Skeletal muscle tissue (tissue), 4 donors: ENCODE results near the gene OR51I1. TPM values are rescaled to one million over a fixed set of nuclear protein-coding genes. Genes with fewer than 3 reads are reported as not detected.

Experiments used
- H3K27ac ChIP-seq: one replicate; pipeline ENCODE4 v1.7.0; 2013; ENCODE audit warnings: mild to moderate bottlenecking, low read depth, low read length, inconsistent platforms
- H3K27me3 ChIP-seq, 3 donors: one replicate each; pipeline ENCODE4 v1.7.0; 2013; ENCODE audit warnings: low read length in 3 of 3; ENCODE audit not compliant: control insufficient read depth in 3 of 3, insufficient read depth in 3 of 3
- H3K36me3 ChIP-seq, 3 donors: one replicate each; pipeline ENCODE4 v1.7.0; 2013; ENCODE audit warnings: low read length in 3 of 3; ENCODE audit not compliant: control insufficient read depth in 3 of 3, insufficient read depth in 3 of 3
- H3K4me1 ChIP-seq, 3 donors: one replicate each; pipeline ENCODE4 v1.7.0; 2013; ENCODE audit warnings: low read length in 3 of 3, mild to moderate bottlenecking in 3 of 3; ENCODE audit not compliant: control insufficient read depth in 3 of 3, insufficient read depth in 3 of 3
- H3K4me3 ChIP-seq, 3 donors: one replicate each; pipeline ENCODE4 v1.7.0; 2013; ENCODE audit warnings: low read length in 3 of 3
- H3K9ac ChIP-seq, 3 donors: one replicate each; pipeline ENCODE4 v1.7.0; 2013; ENCODE audit warnings: low read length in 3 of 3, mild to moderate bottlenecking in 3 of 3, moderate library complexity in 2 of 3, low read depth in 1 of 3
- H3K9me3 ChIP-seq, 3 donors: one replicate each; pipeline ENCODE4 v1.7.0; 2013; ENCODE audit warnings: low read length in 3 of 3; ENCODE audit not compliant: control insufficient read depth in 3 of 3
- total RNA-seq: library from RNA; depleted of rRNA; stranded (reverse); fragments of >200 nt; gene quantifications from one replicate; pipeline ENCODE4 v1.2.3, GENCODE V29; 2014
- donor health status: Osteomylitis.

Gene OR51I1
- total RNA-seq = 0.52 TPM

GRCh38 chr11:5441414-5441813, at the start of gene OR51I1:
Gene OR51I1 (minus strand): TSS chr11:5441514. CDS start chr11:5441514, 0 bp downstream.
- Histone ChIP-seq H3K4me1 (no peaks in the 10 kb centered on the region), H3K27me3 (no peaks in the 10 kb centered on the region), H3K4me3 (no peak within 1 kb of the TSS), H3K36me3 (no peaks in the 10 kb centered on the region), H3K9me3 (no peaks in the 10 kb centered on the region), H3K27ac (no peak within 1 kb of the TSS), H3K9ac (no peak within 1 kb of the TSS)

GRCh38 chr11:5489576-5490357, 48.5 kb upstream of the OR51I1 start:
- Histone ChIP-seq H3K27me3 (no peaks in the 10 kb centered on the region), H3K9me3 (no peaks in the 10 kb centered on the region), H3K27ac (no peak overlapping the region), H3K4me3 (no peak overlapping the region), H3K4me1 (no peaks in the 10 kb centered on the region), H3K9ac (no peak overlapping the region), H3K36me3 (no peaks in the 10 kb centered on the region)

GRCh38 chr11:5488798-5489399, 47.6 kb upstream of the OR51I1 start:
- no peaks in the 10 kb centered on the region for H3K27me3 ChIP-seq
- H3K4me3 ChIP-seq = no peak overlapping the region

GRCh38 chr11:5488385-5488784, 47.1 kb upstream of the OR51I1 start, which contains the start of gene OR52D1:
Gene OR52D1 (plus strand): TSS chr11:5488685. CDS start chr11:5488707, 22 bp downstream.
- Histone ChIP-seq H3K4me3 (no peak within 1 kb of the TSS), H3K4me1 (no peaks in the 10 kb centered on the region), H3K9ac (no peak within 1 kb of the TSS), H3K27me3 (no peaks in the 10 kb centered on the region), H3K27ac (no peak within 1 kb of the TSS), H3K9me3 (no peaks in the 10 kb centered on the region), H3K36me3 (no peaks in the 10 kb centered on the region)

More at GRCh38 chr11:5488798-5489399, 47.6 kb upstream of the OR51I1 start:
- H3K4me1 ChIP-seq = no peaks in the 10 kb centered on the region
- no peaks in the 10 kb centered on the region for H3K36me3 ChIP-seq
- H3K9ac ChIP-seq = no peak overlapping the region
- no peak overlapping the region for H3K27ac ChIP-seq
- no peaks in the 10 kb centered on the region for H3K9me3 ChIP-seq

- no peaks in the 10 kb centered on the region for H3K36me3 ChIP-seq
- H3K4me1 ChIP-seq = no peaks in the 10 kb centered on the region
- H3K9ac ChIP-seq = no peak overlapping the region
- no peaks in the 10 kb centered on the region for H3K9me3 ChIP-seq
- H3K27me3 ChIP-seq = no peaks in the 10 kb centered on the region
- no peak overlapping the region for H3K4me3 ChIP-seq
- H3K27ac ChIP-seq = no peak overlapping the region
Measured at GRCh38 chr11:5486421-5486820, 45.1 kb upstream of the OR51I1 start.

- Histone ChIP-seq H3K9ac (no peak overlapping the region), H3K4me1 (no peaks in the 10 kb centered on the region), H3K9me3 (no peaks in the 10 kb centered on the region)
Measured at GRCh38 chr11:5486003-5486402, 44.7 kb upstream of the OR51I1 start.

GRCh38 chr11:5476186-5476819, 35.0 kb upstream of the OR51I1 start:
- Histone ChIP-seq H3K4me3 (no peak overlapping the region), H3K27me3 (no peaks in the 10 kb centered on the region), H3K9ac (no peak overlapping the region), H3K36me3 (no peaks in the 10 kb centered on the region), H3K4me1 (no peaks in the 10 kb centered on the region), H3K9me3 (no peaks in the 10 kb centered on the region), H3K27ac (no peak overlapping the region)

More at GRCh38 chr11:5486003-5486402, 44.7 kb upstream of the OR51I1 start:
- no peaks in the 10 kb centered on the region for H3K36me3 ChIP-seq
- H3K27ac ChIP-seq = no peak overlapping the region
- H3K4me3 ChIP-seq = no peak overlapping the region
- H3K27me3 ChIP-seq = no peaks in the 10 kb centered on the region

GRCh38 chr11:5473921-5474320, 32.6 kb upstream of the OR51I1 start:
- Histone ChIP-seq H3K9me3 (no peaks in the 10 kb centered on the region), H3K9ac (no peak overlapping the region), H3K4me3 (no peak overlapping the region)

GRCh38 chr11:5467527-5467926, 26.2 kb upstream of the OR51I1 start:
- H3K27me3 ChIP-seq = peaks cover 0 to 3% (median 0%) of the 10 kb centered on the region in 3 donors
- no peaks in the 10 kb centered on the region for H3K36me3 ChIP-seq
- no peak overlapping the region for H3K4me3 ChIP-seq
- H3K4me1 ChIP-seq = no peaks in the 10 kb centered on the region
- H3K9me3 ChIP-seq = no peaks in the 10 kb centered on the region
- no peak overlapping the region for H3K9ac ChIP-seq
- no peak overlapping the region for H3K27ac ChIP-seq

More at GRCh38 chr11:5473921-5474320, 32.6 kb upstream of the OR51I1 start:
- no peaks in the 10 kb centered on the region for H3K36me3 ChIP-seq
- H3K27me3 ChIP-seq = no peaks in the 10 kb centered on the region
- no peak overlapping the region for H3K27ac ChIP-seq
- no peaks in the 10 kb centered on the region for H3K4me1 ChIP-seq
